Limb (tissue), 2 donors: ENCODE results near the gene COQ8A.
"Not testable (repeated sequence)": the region's sequence is repeated elsewhere in the genome, so short reads cannot be mapped to it uniquely, and the experiment has no call there.

ENCODE experiments used
- DNase-seq, 2 donors: peaks; one replicate each; pipeline ENCODE4 v3.0.0-alpha.2; 2016; ENCODE audit errors: extremely low spot score in 2 of 2

The COQ8A gene

DNA sequence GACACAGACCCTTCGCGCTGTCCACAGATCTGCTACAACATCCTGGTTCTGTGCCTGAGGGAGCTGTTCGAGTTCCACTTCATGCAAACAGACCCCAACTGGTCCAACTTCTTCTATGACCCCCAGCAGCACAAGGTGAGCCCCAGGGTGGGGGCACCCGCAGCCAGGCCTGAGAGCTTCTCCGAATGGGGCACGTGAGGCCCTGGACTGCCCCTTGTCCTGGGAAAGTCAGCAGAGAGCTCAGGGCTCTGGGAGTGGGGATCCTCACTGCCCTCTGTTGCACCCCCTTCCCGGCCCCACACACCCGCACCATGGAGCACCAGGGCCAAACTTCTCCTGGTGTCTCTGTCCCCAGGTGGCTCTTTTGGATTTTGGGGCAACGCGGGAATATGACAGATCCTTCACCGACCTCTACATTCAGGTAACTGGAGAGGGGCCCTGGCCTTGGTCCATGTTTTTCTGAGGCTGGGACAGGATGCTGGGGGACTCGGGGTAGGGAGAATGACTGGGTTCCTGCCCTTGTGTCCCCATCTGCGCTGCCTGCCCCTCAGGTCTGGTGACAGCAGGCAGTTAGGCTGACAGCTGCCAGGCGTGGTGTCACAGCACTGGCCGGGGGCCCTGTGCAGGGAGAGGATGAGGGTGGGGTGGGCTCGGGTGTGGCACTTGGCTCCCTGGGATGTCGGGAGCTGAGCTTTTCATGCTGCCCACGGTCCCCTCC is 44.6 kb downstream of the COQ8A start:
- DNase-seq = no peak

DNA sequence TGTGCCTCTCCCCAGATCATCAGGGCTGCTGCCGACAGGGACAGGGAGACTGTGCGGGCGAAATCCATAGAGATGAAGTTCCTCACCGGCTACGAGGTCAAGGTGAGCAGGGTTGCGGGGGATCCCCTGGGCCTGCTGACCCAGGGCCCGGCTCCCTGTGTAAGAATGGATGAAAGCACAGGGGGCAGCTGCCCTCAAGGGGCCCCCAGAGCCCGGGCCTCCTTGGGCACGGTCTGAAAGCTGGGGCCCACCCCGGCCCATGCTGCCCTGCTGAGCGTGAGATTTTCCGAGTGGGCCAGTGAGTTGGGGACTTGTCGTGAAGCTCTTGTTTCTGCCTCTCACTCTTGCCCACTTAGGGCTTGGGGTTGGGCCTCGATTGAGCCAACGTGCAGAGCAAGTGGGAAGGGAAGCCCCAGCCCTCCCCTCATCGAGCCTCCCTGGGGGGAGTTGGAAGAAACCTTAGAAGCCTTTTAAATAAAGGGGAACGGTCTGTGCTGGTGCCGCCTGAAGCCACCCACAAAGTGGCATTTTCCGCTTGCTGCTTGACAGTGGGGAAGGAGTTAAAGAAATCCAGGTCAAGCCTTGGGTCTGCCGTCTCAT is 45.2 kb downstream of the COQ8A start:
- DNase-seq = no peak

DNA sequence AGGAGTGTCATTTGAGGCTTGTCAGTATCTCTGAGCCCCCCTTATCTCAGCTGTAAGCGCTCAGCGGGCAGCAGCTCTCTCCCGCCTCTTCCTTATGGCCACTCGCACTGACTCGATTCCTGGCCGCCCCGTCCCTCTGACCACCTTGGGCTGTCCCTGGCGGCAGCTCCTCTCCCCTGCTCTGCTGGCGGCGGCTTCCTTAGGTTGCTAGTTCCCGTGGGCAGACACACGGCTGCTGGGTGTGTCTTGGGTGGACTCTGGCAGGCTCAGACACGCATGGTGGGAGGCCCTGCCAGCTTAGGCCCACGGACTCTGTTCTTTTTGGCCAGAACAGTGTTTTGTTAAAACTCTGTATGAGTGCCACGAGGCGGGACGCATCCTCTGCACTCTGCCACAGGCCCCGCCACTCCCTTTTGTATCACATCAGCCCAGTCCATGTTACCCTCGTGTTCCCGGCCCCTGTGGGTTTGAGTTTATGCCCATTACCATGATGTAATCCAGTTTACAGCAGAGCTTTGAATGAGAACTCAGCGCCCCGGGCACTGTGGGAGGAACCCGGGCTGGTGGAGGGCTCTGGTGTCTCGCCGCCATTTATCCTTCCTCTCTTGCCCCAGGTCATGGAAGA is 45.9 kb downstream of the COQ8A start:
- DNase-seq = no peak

DNA sequence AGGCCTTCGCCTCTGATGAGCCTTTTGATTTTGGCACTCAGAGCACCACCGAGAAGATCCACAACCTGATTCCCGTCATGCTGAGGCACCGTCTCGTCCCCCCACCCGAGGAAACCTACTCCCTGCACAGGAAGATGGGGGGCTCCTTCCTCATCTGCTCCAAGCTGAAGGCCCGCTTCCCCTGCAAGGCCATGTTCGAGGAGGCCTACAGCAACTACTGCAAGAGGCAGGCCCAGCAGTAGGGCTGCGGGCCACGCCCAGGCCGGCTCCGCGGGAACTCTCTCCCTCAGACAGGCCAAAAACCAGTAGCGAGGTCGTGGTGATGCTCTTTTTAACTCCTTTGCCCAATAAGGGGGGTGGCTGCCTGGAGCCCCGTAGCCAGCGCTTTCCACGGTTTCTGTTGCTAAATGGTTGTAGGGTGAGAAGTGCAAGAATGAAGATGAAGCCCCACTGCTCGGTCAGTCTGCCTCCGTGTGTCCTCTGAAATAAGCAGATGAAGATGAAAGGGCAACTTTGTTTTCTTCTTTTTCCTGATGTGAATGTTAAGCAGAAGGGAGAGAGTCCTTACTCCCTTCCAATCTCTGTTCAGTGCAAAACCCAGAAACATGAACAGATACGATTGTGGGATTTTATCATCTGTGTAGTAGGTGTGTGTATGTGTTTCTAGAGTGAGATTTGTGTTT is 46.5 kb downstream of the COQ8A start:
- no peak for DNase-seq

DNA sequence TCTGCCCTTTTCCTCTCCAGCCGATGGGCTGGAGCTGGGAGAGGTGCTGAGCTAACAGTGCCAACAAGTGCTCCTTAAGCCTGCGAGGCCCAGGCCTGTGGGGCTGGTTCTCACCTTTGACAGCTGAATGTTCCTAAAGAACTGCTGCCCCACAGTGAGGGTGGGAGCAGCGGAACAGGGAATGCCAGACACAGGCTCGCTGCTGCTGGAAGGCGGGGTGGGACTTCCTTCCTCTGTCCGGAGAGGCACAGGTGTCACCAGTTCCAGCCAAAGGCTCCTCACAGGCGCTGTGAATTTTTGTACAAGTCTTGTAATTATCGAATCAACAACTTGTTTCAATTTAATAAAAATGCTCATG is 47.1 kb downstream of the COQ8A start:
- DNase-seq = no peak

DNA sequence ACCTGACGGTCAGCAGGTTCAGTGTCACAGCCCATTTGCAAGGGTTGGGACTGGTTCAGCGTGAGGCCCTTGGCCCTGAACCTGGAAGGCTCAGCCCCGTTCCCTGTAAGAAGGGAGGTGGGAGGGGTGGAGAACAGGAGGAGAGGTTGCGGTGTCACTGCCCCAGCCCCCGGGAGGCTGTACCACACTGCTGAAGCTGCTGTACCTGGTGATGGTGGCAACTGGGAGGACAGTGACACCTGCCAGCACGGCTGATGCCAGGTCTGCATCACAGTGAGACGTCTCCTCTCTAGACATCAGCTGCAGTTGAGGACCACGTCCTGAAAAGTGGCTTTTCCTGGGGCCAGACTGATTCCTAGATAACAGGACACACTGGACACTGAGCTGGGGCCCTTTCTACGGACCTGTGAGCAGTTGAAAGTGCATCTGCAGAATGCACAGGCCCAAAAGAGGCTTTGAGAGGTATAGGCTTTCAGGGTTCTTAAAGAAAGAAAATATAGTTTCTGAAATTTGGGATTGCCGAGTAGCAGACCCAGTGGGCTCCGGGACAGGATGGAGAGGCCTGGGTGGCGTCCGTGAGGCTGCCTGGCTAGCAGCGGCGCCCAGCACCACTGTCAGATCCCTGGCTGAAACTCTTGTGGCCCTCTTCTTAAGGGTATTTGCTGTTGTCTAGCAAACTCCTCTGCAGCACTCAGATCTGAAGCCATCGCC is 47.7 kb downstream of the COQ8A start:
- DNase-seq = no peak

DNA sequence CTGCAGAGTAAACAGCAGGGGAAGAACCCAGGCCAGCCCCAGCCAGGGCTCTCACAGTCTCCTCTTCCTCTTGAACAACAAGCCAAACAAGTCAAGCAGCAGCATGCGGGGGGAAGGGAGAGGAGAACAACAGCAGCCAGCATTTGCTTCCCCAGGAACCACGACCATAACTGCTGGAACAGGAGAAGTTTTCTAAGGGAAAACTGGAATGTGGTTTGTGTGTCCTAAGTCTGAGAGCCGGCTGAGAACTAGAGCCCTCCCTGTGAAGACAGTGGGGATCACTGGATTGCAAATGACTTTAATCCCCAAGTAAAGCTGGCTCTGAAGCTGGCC is 48.2 kb downstream of the COQ8A start:
- no peak for DNase-seq

DNA sequence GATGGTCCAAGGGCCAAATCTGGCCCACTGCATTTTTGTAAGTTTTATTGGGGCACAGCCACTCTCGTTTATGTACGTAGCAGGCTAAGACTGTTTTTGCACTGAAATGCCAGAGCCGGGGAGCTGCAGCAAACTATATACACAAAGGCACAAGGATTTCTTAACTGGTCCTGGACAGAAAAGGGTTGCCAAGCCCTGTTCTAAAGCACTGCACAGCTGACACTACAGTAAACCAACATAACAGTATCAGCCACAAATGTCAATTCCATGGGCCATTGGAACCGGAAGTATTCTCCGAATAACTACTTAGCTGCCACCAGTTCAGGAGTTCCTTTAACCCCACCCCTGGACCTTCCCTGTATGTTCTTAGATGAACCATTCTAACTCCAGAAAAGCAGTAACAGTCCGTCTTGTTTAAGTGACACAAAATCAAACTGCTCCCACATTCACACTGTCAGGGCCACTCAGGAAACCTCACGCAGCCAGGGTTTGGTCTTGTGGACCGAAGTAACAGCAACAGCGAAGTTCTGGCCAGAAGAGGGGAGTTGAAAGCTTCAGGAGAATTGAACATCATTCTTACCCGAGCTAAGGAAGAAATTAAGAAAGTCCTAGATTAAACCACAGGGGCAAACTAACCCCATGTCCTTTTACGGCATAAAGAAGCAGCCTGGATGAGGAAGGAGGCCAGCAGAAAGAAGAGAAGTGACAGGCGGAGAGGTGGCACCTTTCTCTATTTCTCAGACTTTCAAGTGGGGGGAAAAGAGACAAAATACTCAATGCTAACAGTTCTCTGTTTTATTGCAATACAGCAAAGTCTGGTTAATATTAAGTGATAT is 49.2 kb downstream of the COQ8A start:
- no peak for DNase-seq

DNA sequence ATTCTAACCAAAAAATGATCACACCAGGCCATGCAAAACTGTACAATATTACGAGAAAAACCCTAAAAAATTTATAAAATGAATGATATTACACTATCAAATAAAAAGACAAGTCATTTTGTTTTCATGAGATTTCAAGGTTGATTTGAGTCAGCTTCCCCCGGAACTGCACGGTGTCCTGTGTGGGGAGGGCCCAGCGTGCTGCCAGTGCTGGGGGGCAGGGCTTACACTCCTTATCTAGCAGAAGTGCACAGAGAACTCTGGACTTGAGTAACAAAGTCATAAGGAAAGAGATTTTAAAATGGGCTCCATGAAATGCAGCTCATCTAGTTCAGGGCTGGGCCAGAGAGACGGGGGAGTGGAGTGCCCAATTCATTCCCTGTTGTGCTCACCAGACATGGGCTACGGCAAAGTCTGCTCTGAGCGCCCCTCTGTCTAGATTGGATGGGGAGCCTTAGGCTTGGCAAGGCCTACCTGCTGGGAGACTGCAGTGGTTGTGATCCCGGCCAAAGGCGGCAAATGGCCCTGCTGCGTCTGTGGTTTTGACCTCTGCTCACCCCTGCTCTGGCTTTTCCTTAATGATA is 50.1 kb downstream of the COQ8A start:
- no peak for DNase-seq

DNA sequence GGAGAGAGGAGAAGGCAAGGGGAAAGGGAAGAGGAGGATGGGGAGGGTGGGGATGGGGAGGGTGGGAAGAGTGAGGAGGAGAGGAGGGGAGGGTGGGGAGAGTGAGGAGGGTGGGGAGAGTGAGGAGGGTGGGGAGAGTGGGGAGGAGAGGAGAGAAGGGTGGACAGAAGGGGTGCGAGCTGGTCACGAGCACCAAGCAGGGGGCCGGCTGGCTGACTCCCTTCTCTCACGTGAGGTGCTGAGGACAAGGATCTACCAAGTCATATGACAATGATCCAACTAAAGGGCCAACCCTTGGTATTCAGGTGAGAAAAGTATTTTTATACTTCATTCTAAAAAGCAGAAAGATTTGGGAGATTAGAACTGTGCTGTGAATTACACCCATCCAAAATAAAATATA is 51.8 kb downstream of the COQ8A start:
- DNase-seq = no peak

DNA sequence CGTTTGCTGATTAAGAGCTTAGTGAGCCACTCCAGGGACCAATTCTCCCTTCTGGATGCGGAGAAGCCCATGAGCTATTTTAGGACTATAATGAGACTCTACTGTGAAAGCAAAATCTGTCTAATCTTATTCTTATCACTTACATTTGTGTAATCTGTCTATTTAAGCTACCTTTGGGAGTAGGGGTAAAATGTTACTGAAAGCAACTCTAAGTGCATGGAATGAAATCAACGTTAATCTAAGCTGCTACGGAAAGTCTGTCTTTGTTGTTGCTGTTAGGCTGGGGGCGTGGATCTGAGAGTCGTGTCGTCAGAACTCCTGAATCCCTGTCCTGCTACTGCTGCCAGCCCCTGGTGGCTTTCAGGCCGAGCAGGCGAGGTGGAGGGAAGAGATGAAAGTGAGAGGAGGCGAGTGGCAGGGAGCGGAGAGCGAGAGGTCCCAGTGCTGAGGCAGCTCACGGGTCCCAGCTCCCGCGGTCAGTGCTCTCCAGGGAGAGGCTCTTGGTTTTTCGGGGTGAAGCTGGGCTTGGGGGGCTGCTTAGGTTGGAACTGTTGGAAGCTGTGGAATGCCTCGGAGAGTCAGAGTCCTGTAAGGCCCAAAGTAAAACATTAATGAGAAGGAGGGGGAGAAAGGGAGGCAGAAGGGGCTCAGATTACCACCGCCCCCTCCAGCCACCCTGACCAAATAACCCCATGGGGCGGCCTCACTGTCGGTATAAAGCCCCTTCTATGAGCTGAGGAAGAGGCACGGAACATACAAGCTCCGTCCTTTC is 53.9 kb downstream of the COQ8A start:
- peak in 1 of 2 donors; percentile 45 for DNase-seq

DNA sequence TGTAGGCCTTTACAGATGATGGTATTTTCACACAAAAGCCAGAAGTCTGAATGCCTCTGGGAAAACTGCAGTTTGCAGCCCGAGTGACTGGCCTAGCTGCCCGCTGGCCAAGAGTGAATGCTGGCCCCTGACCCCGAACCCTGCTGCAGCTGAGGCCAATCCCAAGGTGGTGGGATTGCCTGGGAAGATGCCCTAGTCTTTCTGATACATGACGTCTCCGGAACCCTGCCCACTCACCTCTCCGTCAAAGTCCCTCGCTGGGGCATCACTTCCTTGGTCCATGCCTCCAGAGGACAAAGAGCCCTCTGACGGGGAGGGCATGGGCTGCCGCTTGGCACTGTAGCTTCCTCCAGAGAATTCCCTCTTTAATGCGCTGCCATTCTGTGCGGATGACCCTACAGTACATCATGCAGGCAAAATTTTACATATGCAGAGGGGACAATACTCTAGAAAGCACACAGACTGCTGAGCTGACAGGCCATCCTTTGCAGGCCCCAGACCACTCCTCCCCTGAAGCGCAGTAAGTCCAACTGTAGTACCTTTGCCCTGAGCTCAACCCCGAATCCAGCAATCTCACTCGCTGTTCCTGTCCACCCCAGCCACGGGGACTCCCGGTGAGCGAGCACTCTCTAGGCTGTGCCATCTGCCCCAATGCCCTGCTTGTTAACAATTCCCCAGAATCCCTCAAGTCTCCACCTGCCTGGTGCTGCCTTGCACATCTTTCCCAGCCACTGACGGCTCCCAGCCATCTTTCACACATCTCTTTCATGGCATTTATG is 54.7 kb downstream of the COQ8A start:
- DNase-seq = no peak

DNA sequence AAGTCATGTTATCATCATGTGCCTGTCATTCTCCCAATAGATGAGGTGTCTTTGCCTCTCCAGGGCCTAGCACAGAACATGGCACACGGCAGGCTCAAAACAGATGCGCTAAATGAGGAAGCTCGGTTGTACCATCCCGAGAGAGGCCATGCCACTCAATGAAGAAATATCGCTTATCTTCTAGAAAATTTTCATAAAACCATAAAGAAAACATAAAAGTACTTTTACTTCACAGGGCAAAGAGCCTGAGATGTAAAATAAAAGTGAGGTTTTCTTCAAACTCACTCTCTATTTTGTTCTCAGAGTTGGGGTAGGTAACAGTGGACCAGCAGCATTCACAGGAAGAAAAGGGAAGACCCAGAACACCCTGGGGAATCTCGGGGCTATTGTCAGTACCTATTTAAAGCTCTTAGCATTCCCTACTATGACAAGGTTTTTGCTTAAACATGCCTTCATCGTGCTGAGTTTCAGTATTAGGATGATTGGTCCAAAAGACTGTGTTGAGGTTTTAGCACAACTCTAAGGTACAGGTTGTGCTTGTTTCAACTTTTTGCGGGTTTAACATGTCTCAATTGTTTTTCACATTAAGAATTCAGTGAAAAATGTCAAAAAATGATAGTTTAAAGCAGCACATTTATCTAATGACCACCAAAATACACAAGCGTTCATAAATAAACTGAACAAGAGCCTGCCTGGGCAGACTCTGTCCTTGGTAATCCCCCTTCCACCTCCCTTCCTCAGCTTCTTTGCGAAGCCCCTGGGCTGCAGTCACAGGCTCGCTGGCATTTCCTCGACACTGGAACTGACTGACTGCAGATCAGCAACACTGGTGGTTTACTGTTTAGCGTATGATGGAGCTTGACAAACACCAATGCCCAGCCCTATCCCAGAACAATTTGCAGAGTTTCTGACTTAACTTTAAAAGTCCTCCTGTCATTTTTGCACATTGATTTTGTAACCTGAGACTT is 55.6 kb downstream of the COQ8A start:
- no peak for DNase-seq

DNA sequence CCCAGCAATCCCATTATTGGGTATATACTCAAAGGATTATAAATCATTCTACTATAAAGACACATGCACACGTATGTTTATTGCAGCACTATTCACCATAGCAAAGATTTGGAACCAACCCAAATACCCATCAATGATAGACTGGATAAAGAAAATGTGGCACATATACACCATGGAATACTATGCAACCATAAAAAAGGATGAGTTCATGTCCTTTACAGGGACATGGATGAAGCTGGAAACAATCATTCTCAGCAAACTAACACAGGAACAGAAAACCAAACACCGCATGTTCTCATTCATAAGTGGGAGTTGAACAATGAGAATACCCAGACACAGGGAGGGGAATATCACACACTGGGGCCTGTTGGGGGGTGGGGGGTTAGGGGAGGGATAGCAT is 59.5 kb downstream of the COQ8A start:
- DNase-seq = not testable (repeated sequence)

DNA sequence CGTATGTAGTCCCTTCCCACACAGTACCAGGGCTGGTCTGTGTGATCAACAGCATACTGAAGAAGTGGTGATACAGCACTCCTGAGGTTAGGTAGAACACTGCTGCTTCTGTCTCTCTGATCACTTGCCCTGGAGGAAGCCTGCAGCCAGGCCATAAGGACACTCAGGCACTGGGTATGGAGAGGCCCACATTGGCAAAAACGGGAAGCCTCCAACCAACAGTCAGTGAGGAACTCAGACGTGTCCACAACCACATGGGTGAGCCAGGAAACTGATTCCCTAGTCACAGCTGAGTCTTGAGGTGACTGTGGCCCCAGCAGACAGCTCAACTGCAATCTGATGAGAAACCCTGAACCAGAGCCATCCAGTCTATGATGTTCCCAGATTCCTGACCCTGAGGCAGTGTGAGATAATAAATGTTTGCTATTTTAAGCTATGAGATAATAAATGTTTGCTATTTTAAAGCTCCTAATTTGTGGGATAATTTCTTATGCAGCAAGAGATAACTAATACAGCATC is 62.5 kb downstream of the COQ8A start:
- DNase-seq = no peak

DNA sequence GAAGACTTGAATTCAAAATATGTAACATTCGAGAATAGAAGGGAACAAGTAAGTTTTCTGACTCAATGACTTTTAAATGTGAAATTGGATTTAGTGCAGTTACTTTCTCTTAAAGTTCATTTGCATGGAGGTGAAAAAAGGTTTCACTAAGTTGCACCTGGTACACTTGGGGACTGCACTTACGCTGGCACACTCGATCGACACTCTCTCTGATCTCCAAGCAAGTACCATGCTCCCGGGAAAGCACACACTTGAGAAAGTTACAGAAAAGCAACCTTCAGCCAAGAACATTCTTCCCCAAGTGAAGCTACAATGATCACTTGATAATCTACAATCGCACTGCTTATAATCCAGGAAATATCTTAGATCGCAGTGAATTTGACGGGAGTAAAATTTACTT is 63.1 kb downstream of the COQ8A start:
- no peak for DNase-seq

DNA sequence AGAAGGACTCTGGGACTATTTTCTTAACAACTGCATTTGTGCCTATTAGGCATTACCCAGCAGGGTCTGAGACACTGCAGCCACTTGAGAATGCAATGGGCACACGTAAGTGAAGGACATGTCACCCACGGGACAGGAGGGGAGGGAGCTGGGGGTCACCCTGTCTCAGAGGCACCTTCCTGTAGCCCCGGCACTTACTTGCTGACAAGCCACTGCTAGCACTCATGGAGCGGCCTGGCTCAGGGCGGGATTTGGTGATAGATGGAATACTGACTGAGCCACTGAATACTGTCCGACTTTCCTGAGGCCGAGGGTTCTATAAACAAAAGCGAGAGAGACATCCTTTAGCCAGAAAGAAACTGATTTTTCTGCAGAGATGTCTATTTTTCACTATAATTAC is 64.7 kb downstream of the COQ8A start:
- DNase-seq = no peak
